GM18519 (cell line): Measurements from ENCODE around the gene SLC26A1.

Experiments
- ATAC-seq: cut with Tn5 transposase; IDR thresholded peaks from one replicate; pipeline ENCODE4 v1.9.1; 2021; ENCODE audit warnings: mild to moderate bottlenecking, moderate library complexity; ENCODE audit not compliant: unreplicated experiment, low FRiP score

Gene SLC26A1, protein sequence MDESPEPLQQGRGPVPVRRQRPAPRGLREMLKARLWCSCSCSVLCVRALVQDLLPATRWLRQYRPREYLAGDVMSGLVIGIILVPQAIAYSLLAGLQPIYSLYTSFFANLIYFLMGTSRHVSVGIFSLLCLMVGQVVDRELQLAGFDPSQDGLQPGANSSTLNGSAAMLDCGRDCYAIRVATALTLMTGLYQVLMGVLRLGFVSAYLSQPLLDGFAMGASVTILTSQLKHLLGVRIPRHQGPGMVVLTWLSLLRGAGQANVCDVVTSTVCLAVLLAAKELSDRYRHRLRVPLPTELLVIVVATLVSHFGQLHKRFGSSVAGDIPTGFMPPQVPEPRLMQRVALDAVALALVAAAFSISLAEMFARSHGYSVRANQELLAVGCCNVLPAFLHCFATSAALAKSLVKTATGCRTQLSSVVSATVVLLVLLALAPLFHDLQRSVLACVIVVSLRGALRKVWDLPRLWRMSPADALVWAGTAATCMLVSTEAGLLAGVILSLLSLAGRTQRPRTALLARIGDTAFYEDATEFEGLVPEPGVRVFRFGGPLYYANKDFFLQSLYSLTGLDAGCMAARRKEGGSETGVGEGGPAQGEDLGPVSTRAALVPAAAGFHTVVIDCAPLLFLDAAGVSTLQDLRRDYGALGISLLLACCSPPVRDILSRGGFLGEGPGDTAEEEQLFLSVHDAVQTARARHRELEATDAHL

DNA sequence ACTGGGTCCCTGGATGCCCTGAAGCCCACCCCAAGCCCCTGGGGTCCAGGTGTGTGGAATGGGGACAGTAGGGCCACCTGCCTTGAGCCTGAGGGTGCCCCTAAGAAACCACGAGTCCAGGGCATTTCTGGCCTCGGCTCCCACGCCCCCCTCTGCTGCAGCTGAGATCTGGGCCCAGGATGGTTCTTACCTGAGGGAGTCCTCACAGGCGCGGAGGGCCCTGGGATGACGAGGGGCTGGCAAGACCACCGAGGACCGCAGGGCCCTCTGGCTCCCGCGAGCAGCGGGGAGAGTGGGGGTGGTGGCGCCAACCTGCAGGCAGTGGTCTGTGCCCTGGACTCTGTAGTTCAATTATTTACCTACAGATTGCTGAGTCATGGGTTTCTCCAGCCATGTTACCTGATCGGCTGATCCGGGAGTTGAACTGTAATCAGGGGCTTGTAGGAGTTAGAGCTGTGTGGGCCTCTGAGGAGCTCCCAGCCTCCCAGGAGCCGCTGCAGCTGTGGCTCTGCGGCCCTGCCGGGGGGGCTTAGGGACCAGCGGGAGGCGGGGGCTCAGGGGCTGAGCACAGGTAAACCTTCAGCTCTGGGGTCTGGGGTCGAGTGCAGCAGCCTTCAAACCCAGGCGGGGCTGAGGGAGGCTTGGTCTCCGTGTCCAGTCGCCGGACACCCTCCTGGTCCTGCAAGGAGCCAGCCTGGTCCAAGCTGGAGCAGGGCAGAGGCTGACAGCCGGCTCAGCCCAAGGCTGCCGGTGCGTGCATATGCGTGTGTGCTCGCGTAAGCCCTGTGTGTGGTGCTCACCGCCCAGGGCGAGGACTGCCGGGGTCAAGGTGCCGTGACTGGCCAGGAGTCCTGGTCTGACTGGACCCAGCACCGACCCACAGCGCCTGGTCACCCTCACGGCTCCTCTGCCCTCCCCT lies at the start of gene SLC26A1:
SLC26A1 (minus strand) TSS at position 294 of the 919 bp plus-strand sequence. CDS start 1,701 bp downstream, outside the sequence.
- no peak for ATAC-seq

GRCh38 chr4:1042352-1043055 lies 49.3 kb upstream of the SLC26A1 start:
- ATAC-seq = no peak

DNA sequence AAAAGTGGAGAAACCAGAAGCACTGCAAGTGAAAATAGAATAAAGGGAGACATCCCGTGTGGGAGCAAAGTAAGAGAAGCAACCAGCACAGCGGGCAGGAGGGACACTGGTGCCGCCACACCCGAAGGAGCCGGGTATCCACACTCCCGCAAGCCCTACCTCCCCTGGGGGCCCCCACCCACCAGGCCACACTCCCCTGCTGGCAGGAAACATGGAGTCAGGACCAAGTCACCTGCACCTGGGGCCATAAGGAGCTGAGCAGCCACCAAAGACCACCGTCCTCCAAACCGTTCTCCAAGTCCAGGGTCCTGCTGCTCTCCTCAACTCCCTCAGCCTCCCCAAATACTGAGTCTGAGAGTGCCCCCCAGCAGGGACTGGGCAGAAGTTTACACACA lies 48.7 kb upstream of the SLC26A1 start:
- ATAC-seq = no peak

- ATAC-seq = no peak
Observed at GRCh38 chr4:1041147-1041935, 48.1 kb upstream of the SLC26A1 start.

DNA sequence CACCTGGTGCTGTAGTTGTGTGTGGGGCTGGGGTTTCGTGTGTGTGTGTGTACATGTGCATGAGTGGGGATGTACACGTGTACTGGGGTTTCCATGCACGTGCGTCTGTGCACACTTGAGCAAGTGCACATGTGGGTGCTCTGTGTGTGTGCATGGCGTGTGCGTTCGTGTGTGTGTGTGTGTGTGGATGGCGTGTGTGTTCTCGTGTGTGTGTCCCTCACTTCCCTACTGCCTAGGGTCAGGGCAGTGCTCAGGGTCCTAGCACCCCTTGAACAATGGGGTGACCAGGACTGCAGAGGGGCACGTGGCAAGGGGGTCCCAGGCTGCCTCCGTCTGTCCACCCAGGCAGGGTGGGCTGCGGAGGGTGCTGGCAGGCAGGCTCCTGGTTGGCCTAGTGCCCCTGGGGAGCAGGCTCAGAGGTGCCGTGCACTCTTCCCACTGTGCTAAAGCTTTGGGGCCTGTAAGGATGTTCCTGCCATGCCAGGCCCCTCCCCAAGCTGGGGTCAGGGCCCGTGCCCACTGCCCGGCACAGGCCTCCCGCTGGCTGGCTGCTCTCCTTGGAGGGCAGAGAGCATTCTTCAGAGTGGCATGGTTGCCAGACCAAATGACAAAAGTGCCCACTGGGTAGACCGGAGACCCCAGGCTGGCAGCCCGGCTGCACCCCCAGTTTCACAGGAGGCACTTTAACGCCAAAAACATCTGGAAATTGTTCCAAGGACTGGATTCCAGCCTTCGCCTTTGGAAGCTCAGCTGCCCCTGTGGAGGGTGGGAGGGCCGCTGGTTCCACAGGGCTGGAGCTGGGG lies 47.3 kb upstream of the SLC26A1 start:
- ATAC-seq = no peak

DNA sequence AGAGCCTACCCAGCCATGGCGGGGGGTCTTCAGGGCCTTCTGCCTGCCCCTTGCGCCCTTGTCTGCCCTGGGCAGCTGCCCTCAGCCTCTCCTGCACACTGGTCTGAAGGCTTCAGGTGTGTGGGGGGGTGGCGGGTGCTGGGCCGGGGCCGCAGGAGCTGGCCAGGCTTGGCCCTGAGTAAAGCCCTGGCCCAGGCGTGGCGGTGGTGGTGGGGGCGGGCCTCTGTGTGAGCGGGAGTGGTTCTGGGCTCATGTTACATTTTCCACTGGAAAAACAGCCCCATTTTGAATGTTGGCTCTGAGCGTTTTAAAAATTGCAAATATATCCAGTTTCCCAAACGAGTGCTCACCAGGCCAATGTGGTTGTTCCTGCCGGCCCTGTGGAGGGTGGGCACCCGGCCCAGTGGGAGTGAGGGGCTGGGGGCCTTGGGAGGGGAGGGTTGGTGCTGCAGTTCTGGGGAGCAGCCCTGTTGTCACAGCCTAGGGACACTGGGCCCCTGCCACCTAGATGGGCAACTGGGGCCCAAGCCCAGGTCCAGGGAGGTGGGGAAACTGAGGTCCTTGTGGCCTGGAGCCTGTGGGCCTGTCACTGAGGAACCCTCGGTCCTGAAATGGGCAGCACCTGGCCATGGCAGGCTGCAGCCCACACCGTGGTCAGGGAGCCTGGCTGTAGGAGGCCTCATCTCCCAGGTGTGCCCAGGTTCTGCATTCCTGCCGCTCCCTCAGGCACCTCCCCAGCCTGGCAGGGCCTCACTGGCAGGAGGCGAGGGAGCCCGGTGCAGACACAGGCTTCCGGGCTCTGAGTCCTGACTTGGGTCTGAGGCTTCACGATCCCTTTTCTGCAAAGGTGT lies 46.5 kb upstream of the SLC26A1 start:
- no peak for ATAC-seq

DNA sequence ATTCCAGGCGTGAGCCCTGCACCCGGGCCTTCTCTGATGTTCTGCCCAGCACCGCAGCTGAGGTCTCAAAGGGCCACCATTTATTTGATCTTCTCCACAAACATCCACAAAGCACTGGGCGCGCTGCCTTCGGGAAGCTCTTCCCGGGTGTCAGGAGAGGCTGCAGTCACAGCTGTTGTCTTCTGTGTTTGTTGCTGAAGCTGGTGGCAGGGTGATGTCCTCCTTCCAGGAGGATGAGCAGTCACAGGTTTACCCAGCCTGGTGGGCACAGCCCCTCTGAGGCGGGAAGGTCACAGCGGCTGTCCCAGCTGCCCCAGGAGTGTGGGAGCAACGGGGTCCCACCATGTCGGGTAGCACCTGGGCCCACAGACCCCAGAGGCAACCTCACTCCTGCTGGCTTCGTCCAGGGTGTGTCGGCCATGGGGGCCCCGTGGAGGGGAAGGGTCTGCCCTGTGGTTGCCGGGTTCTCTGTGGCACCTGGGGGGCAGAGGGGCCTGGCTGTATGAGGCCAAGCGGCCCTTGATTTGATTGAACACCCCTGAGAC lies 45.8 kb upstream of the SLC26A1 start:
- no peak for ATAC-seq

- no peak for ATAC-seq
Observed at GRCh38 chr4:1036976-1037810, 44.0 kb upstream of the SLC26A1 start.

DNA sequence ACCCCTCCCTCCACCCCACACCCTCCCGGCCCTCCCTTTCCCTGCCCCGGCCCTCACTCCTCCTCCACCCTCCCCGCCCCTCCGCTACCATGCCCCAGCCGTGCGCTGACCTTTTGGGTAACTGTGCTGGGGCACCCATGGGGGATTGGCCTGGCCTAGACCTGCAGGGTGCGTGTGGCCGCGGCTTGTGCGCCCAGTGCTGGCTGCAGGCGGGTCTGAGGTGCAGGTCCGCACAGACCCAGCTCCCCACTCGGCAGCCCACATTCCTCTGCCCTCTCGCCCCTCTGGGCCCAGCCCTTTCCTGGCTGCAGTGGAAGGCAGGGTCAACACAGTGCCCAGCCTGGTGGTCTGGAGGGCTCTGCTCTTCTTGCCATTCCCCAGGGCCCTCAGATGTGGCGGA lies 42.9 kb upstream of the SLC26A1 start:
- ATAC-seq = no peak

- no peak for ATAC-seq
Observed at GRCh38 chr4:1035510-1035909, 42.3 kb upstream of the SLC26A1 start.

DNA sequence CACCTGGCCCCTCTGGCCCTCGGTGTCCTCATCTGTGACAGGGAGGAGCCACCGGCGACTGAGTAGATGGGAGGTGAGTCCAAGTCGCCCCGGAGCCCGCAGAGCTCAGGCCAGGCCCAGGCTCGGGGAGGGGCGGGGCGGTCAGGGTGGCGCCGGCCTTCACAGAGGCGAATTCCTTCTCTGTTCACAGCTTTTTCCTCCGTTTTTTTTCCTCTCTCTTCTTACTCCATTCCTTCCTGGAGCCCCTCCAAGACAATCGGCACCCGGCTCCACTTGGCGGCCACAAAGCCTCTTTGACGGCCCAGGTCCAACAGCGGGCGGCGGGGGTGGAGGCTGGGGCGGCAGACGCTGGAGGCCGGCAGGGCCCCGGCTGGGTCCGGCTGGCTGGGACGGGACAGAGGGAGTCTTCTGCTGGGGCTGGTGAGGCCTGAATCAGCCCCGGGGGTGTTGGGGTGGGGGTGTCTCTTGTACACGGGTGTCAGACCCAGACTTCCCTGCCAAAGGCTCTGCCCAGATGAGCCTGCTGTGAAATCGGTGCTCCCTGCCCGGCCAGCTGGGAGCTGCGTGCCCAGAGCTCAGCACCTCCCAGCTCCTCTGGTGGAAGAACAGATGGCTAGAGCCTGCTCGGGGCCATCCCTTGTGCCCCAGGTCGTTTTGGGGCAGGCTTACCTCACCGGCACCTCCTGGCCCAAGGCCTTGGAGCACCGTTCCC lies 40.8 kb upstream of the SLC26A1 start:
- ATAC-seq = no peak

DNA sequence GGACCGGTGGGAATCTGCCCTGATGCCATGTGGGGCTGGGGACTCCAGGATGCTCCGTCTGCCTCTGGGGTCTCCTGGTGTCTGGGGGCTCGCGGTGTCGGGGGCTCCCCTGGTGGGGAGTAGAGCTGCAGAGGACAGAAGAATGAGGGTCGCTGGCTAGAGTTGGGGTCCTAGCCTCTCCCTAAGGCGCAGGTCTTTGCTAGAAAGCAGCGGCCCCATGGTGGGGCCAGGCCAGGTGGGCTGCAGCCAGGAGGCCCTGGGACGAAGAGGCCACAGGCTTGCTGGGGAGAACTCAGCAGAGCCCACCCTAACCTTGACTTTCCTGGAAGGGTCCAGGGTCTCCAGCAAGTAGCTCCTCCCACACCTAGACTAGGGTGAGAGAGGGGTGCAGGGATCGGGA lies 39.7 kb upstream of the SLC26A1 start:
- no peak for ATAC-seq

DNA sequence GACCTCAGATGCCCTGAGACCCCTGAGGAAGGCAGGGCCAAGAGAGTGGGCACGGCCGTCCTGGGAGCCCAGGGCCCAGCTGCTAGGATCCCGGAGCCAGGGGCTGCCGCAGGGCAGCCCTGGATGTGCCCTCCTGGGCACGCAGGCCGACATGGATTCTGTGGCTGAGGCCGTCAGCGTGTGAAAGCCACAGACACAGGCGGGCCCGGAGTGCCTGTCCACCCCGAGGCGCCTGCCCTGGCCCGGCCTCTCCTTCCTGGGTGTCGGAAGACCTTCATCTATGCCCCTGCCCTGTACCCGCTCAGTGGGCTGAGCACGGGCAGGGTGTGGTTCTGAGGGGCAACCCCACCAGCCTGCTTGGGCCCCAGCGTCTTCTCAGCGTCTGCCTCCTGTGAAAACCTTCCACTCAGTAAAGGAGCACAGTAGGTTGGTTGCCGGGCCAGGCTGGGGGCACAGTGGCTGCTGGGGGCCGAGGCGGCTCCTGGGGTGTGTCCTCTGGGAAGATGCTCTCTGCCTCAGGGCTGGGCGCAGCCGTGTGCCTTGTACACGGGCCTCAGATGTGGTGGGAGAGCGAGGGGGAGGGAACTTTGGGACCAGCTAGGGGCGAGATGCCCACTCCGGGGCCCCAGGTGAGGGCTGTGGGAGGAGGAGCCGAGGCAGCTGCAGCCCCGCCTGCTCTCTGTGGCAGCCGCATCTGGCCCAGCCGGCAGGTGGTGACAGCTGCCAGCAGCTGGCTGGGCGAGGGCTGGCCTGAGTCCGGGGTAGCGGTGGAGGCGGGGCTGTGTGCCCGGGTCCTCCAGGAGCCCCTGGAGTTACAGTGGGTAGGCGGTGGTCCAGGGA lies 39.0 kb upstream of the SLC26A1 start:
- no peak for ATAC-seq

- ATAC-seq = no peak
Observed at GRCh38 chr4:1031346-1031745, 38.1 kb upstream of the SLC26A1 start.

DNA sequence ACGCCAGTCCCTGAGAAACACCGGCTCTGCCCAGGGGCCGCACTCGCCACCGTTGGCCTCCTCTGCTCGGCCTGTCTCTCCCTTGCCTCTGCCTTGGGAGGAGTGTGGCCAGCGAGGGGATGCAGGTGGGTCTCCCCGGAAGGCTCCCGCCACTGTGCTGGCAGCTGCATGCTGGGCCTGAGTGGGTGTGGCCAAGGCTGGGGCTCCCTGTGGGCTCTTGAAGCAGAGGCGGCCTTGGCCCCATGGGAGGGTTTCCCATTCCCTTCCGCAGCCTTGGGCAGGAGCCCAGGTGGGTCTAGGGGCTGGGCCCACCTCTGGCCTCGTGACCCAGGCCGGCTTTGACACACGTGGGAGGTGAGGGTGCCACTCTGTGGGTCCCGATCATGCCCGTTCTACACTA lies 37.4 kb upstream of the SLC26A1 start:
- ATAC-seq = no peak
